ENCODE measurements around the gene SLTM. TPM values are rescaled to one million over a fixed set of nuclear protein-coding genes. Genes with fewer than 3 reads are reported as not detected.

The SLTM gene
- 55.8 and 78.1 TPM in 2 replicates for total RNA-seq

GRCh38 chr15:58933281-58934113 lies at the start of gene SLTM:
Gene SLTM, minus strand, starts transcription at chr15:58933679. Its CDS starts 114 bp downstream, at chr15:58933565.

Other genes starting within 250 kb of the SLTM start
- 284 and 315 TPM in 2 replicates for gene ADAM10, start 184.0 kb downstream of the SLTM start, total RNA-seq
- 36.4 and 45.1 TPM in 2 replicates for gene MINDY2, start 162.4 kb downstream of the SLTM start, total RNA-seq
- 22.0 and 29.8 TPM in 2 replicates for gene RNF111, start 54.0 kb upstream of the SLTM start, total RNA-seq
- 4.5 and 18.1 TPM in 2 replicates for gene CCNB2, start 171.5 kb upstream of the SLTM start, total RNA-seq

All from smooth muscle cell of the umbilical artery (primary cell).